ENCODE results near the gene IGFLR1. TPM values are rescaled to one million over a fixed set of nuclear protein-coding genes. Genes with fewer than 3 reads are reported as not detected.

IGFLR1 gene
- total and polyA plus RNA-seq, 4 donors: 7.0 to 59.7 (median 31.2) TPM

GRCh38 chr19:35693835-35694599, 48.2 kb downstream of the IGFLR1 start:
- Histone ChIP-seq H3K9ac (ENCODE audit: low read depth in 1 of 2, low read length in 2 of 2) (no peak overlapping the region), H3K4me3 (ENCODE audit: low read depth in 1 of 3, low read length in 3 of 3) (no peak overlapping the region), H3K36me3 (ENCODE audit: control insufficient read depth in 4 of 4, insufficient read depth in 3 of 4, low read depth in 1 of 4, low read length in 3 of 4) (no peaks in the 10 kb centered on the region), H3K9me3 (ENCODE audit: control insufficient read depth in 4 of 4, low read length in 3 of 4) (no peaks in the 10 kb centered on the region), H3K4me1 (ENCODE audit: control insufficient read depth in 4 of 4, insufficient read depth in 4 of 4, low read length in 3 of 4) (no peaks in the 10 kb centered on the region), H3K27ac (ENCODE audit: low read depth in 1 of 2, low read length in 2 of 2) (no peak overlapping the region), H3K27me3 (ENCODE audit: control insufficient read depth in 4 of 4, insufficient read depth in 4 of 4, low read length in 3 of 4) (no peaks in the 10 kb centered on the region)
- WGBS: 49% methylated on average over 8 of the region's 8 CpGs
- peak; percentile 87 for DNase-seq (ENCODE audit: low spot score)
- TF ChIP-seq NR2F2 (IDR thresholded peaks at IDR 0.05): peak; percentile 33
- TF ChIP-seq MAX (IDR thresholded peaks at IDR 0.05): no peak
- no peak for TF ChIP-seq HNF4G (IDR thresholded peaks at IDR 0.05)
- TF ChIP-seq FOXA2 (IDR thresholded peaks at IDR 0.05): peak; percentile 24
- no peak for TF ChIP-seq TAF1 (conservative IDR thresholded peaks at IDR 0.05)
- TF ChIP-seq JUND (IDR thresholded peaks at IDR 0.05): no peak
- no peak for TF ChIP-seq ATF3 (IDR thresholded peaks at IDR 0.05)
- TF ChIP-seq SP1 (IDR thresholded peaks at IDR 0.05): peak; percentile 26
- no peak for TF ChIP-seq YY1 (IDR thresholded peaks at IDR 0.05)
- no peak for TF ChIP-seq HNF4A (conservative IDR thresholded peaks at IDR 0.05)
- peak; percentile 21 for TF ChIP-seq REST (IDR thresholded peaks at IDR 0.05)
- TF ChIP-seq CTCF (IDR thresholded peaks at IDR 0.05; ENCODE audit: low read depth, low read length, missing input control): peak; percentile 99
- no peak for TF ChIP-seq GABPA (IDR thresholded peaks at IDR 0.05 in 1 of 2, conservative IDR thresholded peaks at IDR 0.05 in 1 of 2)
- no peak for TF ChIP-seq ZBTB33 (IDR thresholded peaks at IDR 0.05)
- no peak for TF ChIP-seq EGR1 (IDR thresholded peaks at IDR 0.05; ENCODE audit: low read depth in 2 of 2)
- TF ChIP-seq FOXA1 (IDR thresholded peaks at IDR 0.05): no peak
- TF ChIP-seq RXRA (IDR thresholded peaks at IDR 0.05): peak; percentile 34 to 45
- TF ChIP-seq RAD21 (IDR thresholded peaks at IDR 0.05): peak; percentile 97 to 99

Measured in liver (tissue), 9 donors.